GM23338 (cell line): ENCODE measurements around the gene USP37. TPM values are rescaled to one million over a fixed set of nuclear protein-coding genes. Genes with fewer than 3 reads are reported as not detected.

Experiments used
- ATAC-seq: fragments of 200-7000 bp; cut with Tn5 transposase; 3 replicates; pipeline ENCODE4 v1.9.1; 2020
- DNase-seq: peaks from one replicate; pipeline ENCODE4 v3.0.0-alpha.2; 2015; ENCODE audit warnings: low spot score
- H2AFZ ChIP-seq: fragments of 200-600 bp; sonication (generic); 2 replicates; pipeline ENCODE4 v1.8.0; 2016; ENCODE audit warnings: antibody characterized with exemption, mild to moderate bottlenecking, moderate library complexity
- H3F3A ChIP-seq: fragments of 200-600 bp; sonication (generic); replicated peaks from 2 replicates; pipeline ENCODE4 v1.8.0; 2017; ENCODE audit warnings: antibody characterized with exemption, mixed run types, low read depth
- H3K27ac ChIP-seq: fragments of 200-600 bp; sonication (generic); 2 replicates; pipeline ENCODE4 v1.6.1; 2016; ENCODE audit warnings: low read depth
- H3K27me3 ChIP-seq: fragments of 200-600 bp; sonication (generic); 2 replicates; pipeline ENCODE4 v1.8.0; 2016; ENCODE audit warnings: mild to moderate bottlenecking, mixed run types, moderate library complexity; ENCODE audit not compliant: insufficient read depth
- H3K36me3 ChIP-seq: fragments of 200-600 bp; sonication (generic); 2 replicates; pipeline ENCODE4 v1.8.0; 2016; ENCODE audit warnings: mild to moderate bottlenecking; ENCODE audit not compliant: insufficient read depth
- H3K4me1 ChIP-seq: fragments of 200-600 bp; sonication (generic); 2 replicates; pipeline ENCODE4 v1.8.0; 2016; ENCODE audit warnings: mild to moderate bottlenecking, moderate library complexity; ENCODE audit not compliant: insufficient read depth
- H3K4me2 ChIP-seq: fragments of 200-600 bp; sonication (generic); 2 replicates; pipeline ENCODE4 v1.7.1; 2017; ENCODE audit warnings: mixed run types
- H3K4me3 ChIP-seq: fragments of 200-600 bp; sonication (generic); 2 replicates; pipeline ENCODE4 v1.6.1; 2016; ENCODE audit warnings: mixed run types
- H3K79me2 ChIP-seq: fragments of 200-600 bp; sonication (generic); replicated peaks from 2 replicates; pipeline ENCODE4 v1.8.0; 2017; ENCODE audit warnings: mild to moderate bottlenecking; ENCODE audit not compliant: insufficient read depth
- H3K9me2 ChIP-seq: fragments of 200-600 bp; sonication (generic); 2 replicates; pipeline ENCODE4 v1.8.0; 2017; ENCODE audit not compliant: insufficient read depth
- H4K20me1 ChIP-seq: fragments of 200-600 bp; sonication (generic); replicated peaks from 2 replicates; pipeline ENCODE4 v1.8.0; 2017; ENCODE audit warnings: mild to moderate bottlenecking; ENCODE audit not compliant: insufficient read depth
- H3K27ac Mint-ChIP-seq: 2 replicates; pipeline ENCODE4 v1.8.0; 2020; ENCODE audit warnings: inconsistent platforms, mild to moderate bottlenecking, moderate library complexity, mixed read lengths
- H3K27me3 Mint-ChIP-seq: 3 replicates; pipeline ENCODE4 v1.8.0; 2022; ENCODE audit warnings: low read depth, mild to moderate bottlenecking, moderate library complexity, mixed read lengths, inconsistent platforms; ENCODE audit not compliant: insufficient read depth, poor library complexity
- H3K36me3 Mint-ChIP-seq: 3 replicates; pipeline ENCODE4 v1.8.0; 2021; ENCODE audit warnings: low read depth, mild to moderate bottlenecking, inconsistent platforms, moderate library complexity, mixed read lengths
- H3K4me1 Mint-ChIP-seq: 3 replicates; pipeline ENCODE4 v1.8.0; 2020; ENCODE audit warnings: mild to moderate bottlenecking, inconsistent platforms, mixed read lengths
- H3K4me3 Mint-ChIP-seq: 3 replicates; pipeline ENCODE4 v1.8.0; 2021; ENCODE audit warnings: moderate library complexity, mild to moderate bottlenecking, inconsistent platforms, mixed read lengths
- H3K9me3 Mint-ChIP-seq: 3 replicates; pipeline ENCODE4 v1.8.0; 2020; ENCODE audit warnings: moderate library complexity, mild to moderate bottlenecking, inconsistent platforms, mixed read lengths
- CTCF ChIP-seq, 2 experiments: fragments of 200-600 bp in 1 of 2; sonication (generic) in 1 of 2; conservative IDR thresholded peaks; 2 replicates each; pipeline versions ENCODE4 v1.5.1 to v1.6.1; 2016 to 2017; ENCODE audit warnings: antibody characterized with exemption in 2 of 2, low read depth in 2 of 2, mild to moderate bottlenecking in 2 of 2, moderate library complexity in 1 of 2
- ETS1 ChIP-seq: IDR thresholded peaks from 2 replicates; pipeline ENCODE4 v1.6.1; 2016; ENCODE audit warnings: antibody characterized with exemption
- EZH2 ChIP-seq: fragments of 200-600 bp; sonication (generic); IDR thresholded peaks from one replicate; pipeline ENCODE4 v1.8.0; 2017; ENCODE audit warnings: antibody characterized with exemption, mild to moderate bottlenecking, low read depth; ENCODE audit not compliant: unreplicated experiment
- JUNB ChIP-seq: IDR thresholded peaks from one replicate; pipeline ENCODE4 v1.6.1; 2016; ENCODE audit warnings: antibody characterized with exemption; ENCODE audit not compliant: unreplicated experiment
- POLR2AphosphoS5 ChIP-seq: IDR thresholded peaks from 2 replicates; pipeline ENCODE4 v1.6.1; 2016; ENCODE audit warnings: antibody characterized with exemption, low read depth
- REST ChIP-seq: IDR thresholded peaks from one replicate; pipeline ENCODE4 v1.6.1; 2018; ENCODE audit warnings: antibody characterized with exemption; ENCODE audit not compliant: unreplicated experiment
- STAT1 ChIP-seq: IDR thresholded peaks from one replicate; pipeline ENCODE4 v1.6.1; 2016; ENCODE audit warnings: antibody characterized with exemption; ENCODE audit not compliant: unreplicated experiment
- ZNF114 ChIP-seq: fragments of 250-450 bp; sonication (Bioruptor Pico); IDR thresholded peaks from 2 replicates; pipeline ENCODE4 v1.5.0; 2020; ENCODE audit warnings: mild to moderate bottlenecking, moderate library complexity
- ZNF462 ChIP-seq: fragments of 250-450 bp; sonication (Bioruptor Pico); IDR thresholded peaks from 2 replicates; pipeline ENCODE4 v1.5.0; 2020; ENCODE audit warnings: mild to moderate bottlenecking, moderate library complexity
- polyA plus RNA-seq: library from polyadenylated mRNA; unstranded; fragments of >200 nt; fragmentation: Nextera tagmentation; extraction: Ambion mirVana; gene quantifications from 2 replicates; pipeline ENCODE4 v1.2.1, GENCODE V29; 2016
- total RNA-seq: library from RNA; depleted of rRNA; stranded (reverse); fragments of >200 nt; shearing (Covaris generic); gene quantifications from 2 replicates; pipeline ENCODE4 v1.2.3, GENCODE V29; 2014

The USP37 gene
- total and polyA plus RNA-seq, 2 experiments from 2014 or later, result 8.2 to 21.0 TPM

DNA sequence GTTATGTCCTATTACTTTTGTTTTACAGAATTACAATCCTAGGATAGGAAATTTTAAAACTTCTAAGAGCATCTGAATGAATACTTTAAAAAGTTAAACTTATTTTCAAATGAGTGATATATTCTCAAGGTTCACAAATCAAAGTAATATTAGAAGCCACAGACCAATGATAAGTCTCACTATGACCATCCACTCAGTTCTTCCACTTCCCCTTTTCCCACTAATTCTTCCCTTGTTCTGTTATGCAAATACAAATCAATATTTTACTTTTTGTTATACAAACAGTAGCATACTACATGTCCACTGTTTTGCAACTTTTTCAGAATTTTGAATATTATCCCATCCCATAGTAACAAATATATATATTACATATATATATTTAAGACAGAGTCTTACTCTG lies 20.2 kb downstream of the USP37 start (continued):
- no peak for TF ChIP-seq ETS1

- Mint-ChIP-seq H3K9me3 (peaks cover 3% of the 10 kb centered on the region; the same call in 1 of the 3 replicates), H3K27me3 (no peaks in the 10 kb centered on the region), H3K27ac (no peak overlapping the region), H3K36me3 (peaks cover 70% of the 10 kb centered on the region), H3K4me3 (no peak overlapping the region), H3K4me1 (no peaks in the 10 kb centered on the region)
- Histone ChIP-seq H4K20me1 (no peaks in the 10 kb centered on the region), H3K27ac (no peak overlapping the region), H3K36me3 (peaks cover 45% of the 10 kb centered on the region), H3K9me2 (no peaks in the 10 kb centered on the region), H3K4me3 (no peak overlapping the region), H3K27me3 (no peaks in the 10 kb centered on the region), H3F3A (no peaks in the 10 kb centered on the region), H2AFZ (no peak overlapping the region), H3K4me2 (no peak overlapping the region), H3K4me1 (no peaks in the 10 kb centered on the region), H3K79me2 (no peaks in the 10 kb centered on the region)
- TF ChIP-seq ZNF114 (CRISPR knock-in tag) (no peak), REST (no peak), EZH2 (no peak), JUNB (no peak), STAT1 (no peak), ETS1 (no peak), POLR2AphosphoS5 (no peak), CTCF (conservative IDR thresholded peaks at IDR 0.05; ENCODE audit: low read depth in 2 of 2) (no peak), ZNF462 (CRISPR knock-in tag) (no peak)
- DNase-seq (no peak), ATAC-seq (no peak)
Observed at GRCh38 chr2:218547511-218547910, 20.6 kb downstream of the USP37 start.
